GM12864 (cell line): ENCODE data around the gene ESRP2.
A peak's percentile ranks its signal among the peaks of the same experiment; 100 is the strongest.

Experiments used
- DNase-seq: peaks from one replicate; pipeline ENCODE4 v3.0.0-alpha.2; 2011; ENCODE audit warnings: low read depth
- H3K4me3 ChIP-seq: 2 replicates; pipeline ENCODE4 v1.5.1; 2011; ENCODE audit warnings: mild to moderate bottlenecking, low read depth, low read length, control low read depth
- CTCF ChIP-seq: IDR thresholded peaks from 2 replicates; pipeline ENCODE4 v1.5.1; 2011; ENCODE audit warnings: low read depth, mild to moderate bottlenecking, moderate library complexity, low read length, control low read depth, inconsistent platforms; ENCODE audit errors: missing control alignments

ESRP2 gene

GRCh38 chr16:68235887-68236136 lies at the start of gene ESRP2:
Gene ESRP2 (minus strand): TSS chr16:68236127. CDS start chr16:68236045, 82 bp downstream.
- TF ChIP-seq CTCF = no peak
- H3K4me3 ChIP-seq = peak within 1 kb of the TSS; percentile 60
- DNase-seq = no peak

GRCh38 chr16:68285683-68286082 lies 49.8 kb upstream of the ESRP2 start:
- DNase-seq = no peak
- peak overlapping the region; percentile 8; the same call in 1 of the 2 replicates for H3K4me3 ChIP-seq
- no peak for TF ChIP-seq CTCF

GRCh38 chr16:68284847-68285246 lies 48.9 kb upstream of the ESRP2 start:
- peak; percentile 72 for DNase-seq
- TF ChIP-seq CTCF = no peak
- H3K4me3 ChIP-seq = peak overlapping the region; percentile 8; the same call in 1 of the 2 replicates

GRCh38 chr16:68283801-68284598 lies 48.1 kb upstream of the ESRP2 start:
- no peak for TF ChIP-seq CTCF
- peak overlapping the region; percentile 23; the same call in 1 of the 2 replicates for H3K4me3 ChIP-seq
- peak; percentile 49 for DNase-seq

GRCh38 chr16:68283346-68283745 lies 47.4 kb upstream of the ESRP2 start:
- peak overlapping the region; percentile 23; the same call in 1 of the 2 replicates for H3K4me3 ChIP-seq
- no peak for DNase-seq
- TF ChIP-seq CTCF = no peak

- no peak overlapping the region for H3K4me3 ChIP-seq
- DNase-seq = no peak
- TF ChIP-seq CTCF = no peak
Observed at GRCh38 chr16:68282064-68282452, 46.1 kb upstream of the ESRP2 start.
